Neural progenitor cell (in vitro differentiated cells): Measurements from ENCODE around the gene BICD1. TPM values are rescaled to one million over a fixed set of nuclear protein-coding genes. Genes with fewer than 3 reads are reported as not detected.

Experiments used
- DNase-seq: peaks from one replicate; pipeline ENCODE4 v3.0.0-alpha.2; 2016; ENCODE audit warnings: low spot score
- H2AFZ ChIP-seq: fragments of 200-600 bp; sonication (generic); replicated peaks from 2 replicates; pipeline ENCODE4 v1.6.1; 2016; ENCODE audit warnings: antibody characterized with exemption
- H3F3A ChIP-seq: fragments of 200-600 bp; sonication (generic); 2 replicates; pipeline ENCODE4 v1.6.1; 2016; ENCODE audit warnings: antibody characterized with exemption, low read depth
- H3K27ac ChIP-seq: fragments of 200-600 bp; sonication (generic); 2 replicates; pipeline ENCODE4 v1.5.1; 2016; ENCODE audit warnings: mild to moderate bottlenecking
- H3K27me3 ChIP-seq: fragments of 200-600 bp; sonication (generic); 2 replicates; pipeline ENCODE4 v1.6.1; 2016; ENCODE audit warnings: mild to moderate bottlenecking, moderate library complexity
- H3K36me3 ChIP-seq: fragments of 200-600 bp; sonication (generic); 2 replicates; pipeline ENCODE4 v1.5.1; 2016
- H3K4me1 ChIP-seq: fragments of 200-600 bp; sonication (generic); 2 replicates; pipeline ENCODE4 v1.6.1; 2016; ENCODE audit warnings: mixed run types
- H3K4me2 ChIP-seq: fragments of 200-600 bp; sonication (generic); 2 replicates; pipeline ENCODE4 v1.6.1; 2016
- H3K4me3 ChIP-seq: fragments of 200-600 bp; sonication (generic); 2 replicates; pipeline ENCODE4 v1.5.1; 2016
- H3K79me2 ChIP-seq: fragments of 200-600 bp; sonication (generic); 2 replicates; pipeline ENCODE4 v1.6.1; 2016; ENCODE audit warnings: low read depth
- H3K9ac ChIP-seq: fragments of 200-600 bp; sonication (generic); 2 replicates; pipeline ENCODE4 v1.6.1; 2016
- H3K9me3 ChIP-seq: fragments of 200-600 bp; sonication (generic); 2 replicates; pipeline ENCODE4 v1.5.1; 2016; ENCODE audit warnings: low read depth
- H4K20me1 ChIP-seq: fragments of 200-600 bp; sonication (generic); 2 replicates; pipeline ENCODE4 v1.6.1; 2016; ENCODE audit warnings: low read depth
- H3K27ac Mint-ChIP-seq: 3 replicates; pipeline ENCODE4 v1.8.0; 2021; ENCODE audit warnings: mixed read lengths
- H3K27me3 Mint-ChIP-seq: 2 replicates; pipeline ENCODE4 v1.8.0; 2022; ENCODE audit warnings: low read depth, mild to moderate bottlenecking, inconsistent platforms, moderate library complexity, mixed read lengths; ENCODE audit not compliant: insufficient read depth
- H3K36me3 Mint-ChIP-seq: 3 replicates; pipeline ENCODE4 v1.8.0; 2021; ENCODE audit warnings: mixed read lengths
- H3K4me1 Mint-ChIP-seq: 3 replicates; pipeline ENCODE4 v1.8.0; 2021; ENCODE audit warnings: mixed read lengths
- H3K4me3 Mint-ChIP-seq: 3 replicates; pipeline ENCODE4 v1.8.0; 2021; ENCODE audit warnings: mild to moderate bottlenecking, moderate library complexity, mixed read lengths
- H3K9me3 Mint-ChIP-seq: 3 replicates; pipeline ENCODE4 v1.8.0; 2020; ENCODE audit warnings: mixed read lengths
- CTCF ChIP-seq: fragments of 200-600 bp; sonication (generic); IDR thresholded peaks from 2 replicates; pipeline ENCODE4 v1.5.1; 2017; ENCODE audit warnings: antibody characterized with exemption, mild to moderate bottlenecking
- EZH2 ChIP-seq: fragments of 200-600 bp; sonication (generic); IDR thresholded peaks from 2 replicates; pipeline ENCODE4 v1.6.1; 2017; ENCODE audit warnings: antibody characterized with exemption, mild to moderate bottlenecking, moderate library complexity
- EZH2phosphoT487 ChIP-seq: fragments of 200-600 bp; sonication (generic); IDR thresholded peaks from 2 replicates; pipeline ENCODE4 v1.6.1; 2017; ENCODE audit warnings: antibody characterized with exemption
- total RNA-seq: library from RNA; depleted of rRNA; stranded (reverse); fragments of >200 nt; gene quantifications from 2 replicates; pipeline ENCODE4 v1.2.3, GENCODE V29; 2015; ENCODE audit warnings: low replicate concordance

Gene BICD1
- total RNA-seq, 1 donor from 2014 or later: 23.6 TPM

- H3K4me2 ChIP-seq: no peak overlapping the region
- no peak overlapping the region for H3K4me3 Mint-ChIP-seq
Measured at GRCh38 chr12:32063796-32064195, 42.9 kb upstream of the BICD1 start.

GRCh38 chr12:32066206-32066605 is 40.4 kb upstream of the BICD1 start:
- Histone ChIP-seq H3K27me3 (no peaks in the 10 kb centered on the region), H3K79me2 (no peaks in the 10 kb centered on the region), H4K20me1 (no peaks in the 10 kb centered on the region), H3K36me3 (no peaks in the 10 kb centered on the region), H3K27ac (no peak overlapping the region), H3K4me1 (peaks cover 7% of the 10 kb centered on the region), H3K9ac (no peak overlapping the region), H2AFZ (peak overlapping the region; percentile 79), H3K9me3 (no peaks in the 10 kb centered on the region), H3F3A (no peaks in the 10 kb centered on the region), H3K4me2 (no peak overlapping the region), H3K4me3 (no peak overlapping the region)
- peaks cover 5% of the 10 kb centered on the region for H3K27me3 Mint-ChIP-seq
- no peaks in the 10 kb centered on the region for H3K36me3 Mint-ChIP-seq
- no peaks in the 10 kb centered on the region for H3K9me3 Mint-ChIP-seq
- H3K4me1 Mint-ChIP-seq: no peaks in the 10 kb centered on the region
- DNase-seq: no peak
- H3K27ac Mint-ChIP-seq: no peak overlapping the region
- no peak overlapping the region for H3K4me3 Mint-ChIP-seq
- TF ChIP-seq CTCF: no peak
- TF ChIP-seq EZH2phosphoT487: no peak
- TF ChIP-seq EZH2: no peak

More at GRCh38 chr12:32063796-32064195, 42.9 kb upstream of the BICD1 start:
- Mint-ChIP-seq H3K36me3 (no peaks in the 10 kb centered on the region), H3K27me3 (peaks cover 5% of the 10 kb centered on the region), H3K9me3 (peaks cover 5% of the 10 kb centered on the region), H3K27ac (no peak overlapping the region), H3K4me1 (peaks cover 4% of the 10 kb centered on the region)
- no peak for TF ChIP-seq EZH2phosphoT487
- no peak for TF ChIP-seq EZH2
- no peak for TF ChIP-seq CTCF
- Histone ChIP-seq H3K4me1 (no peaks in the 10 kb centered on the region), H3F3A (no peaks in the 10 kb centered on the region), H3K4me3 (no peak overlapping the region), H3K9ac (no peak overlapping the region), H2AFZ (no peak overlapping the region), H3K9me3 (no peaks in the 10 kb centered on the region), H3K79me2 (no peaks in the 10 kb centered on the region), H3K27me3 (no peaks in the 10 kb centered on the region), H4K20me1 (no peaks in the 10 kb centered on the region), H3K36me3 (no peaks in the 10 kb centered on the region), H3K27ac (no peak overlapping the region)
- no peak for DNase-seq

GRCh38 chr12:32069071-32069470 is 37.6 kb upstream of the BICD1 start:
- Mint-ChIP-seq H3K36me3 (no peaks in the 10 kb centered on the region), H3K27ac (no peak overlapping the region), H3K27me3 (peaks cover 6% of the 10 kb centered on the region), H3K4me3 (no peak overlapping the region), H3K9me3 (peaks cover 12% of the 10 kb centered on the region), H3K4me1 (no peaks in the 10 kb centered on the region)
- H3K4me1 ChIP-seq: peaks cover 7% of the 10 kb centered on the region
- H3K27me3 ChIP-seq: no peaks in the 10 kb centered on the region
- H4K20me1 ChIP-seq: no peaks in the 10 kb centered on the region
- no peak overlapping the region for H3K4me2 ChIP-seq
- H3K4me3 ChIP-seq: no peak overlapping the region
- H3F3A ChIP-seq: no peaks in the 10 kb centered on the region
- TF ChIP-seq EZH2phosphoT487: no peak
- TF ChIP-seq EZH2: no peak
- no peak for TF ChIP-seq CTCF
- no peaks in the 10 kb centered on the region for H3K36me3 ChIP-seq
- H2AFZ ChIP-seq: no peak overlapping the region
- no peaks in the 10 kb centered on the region for H3K79me2 ChIP-seq
- no peak for DNase-seq
- no peak overlapping the region for H3K27ac ChIP-seq
- H3K9me3 ChIP-seq: no peaks in the 10 kb centered on the region
- no peak overlapping the region for H3K9ac ChIP-seq
